ENCODE measurements around the gene FAM184A.

The FAM184A gene

GRCh38 chr6:118984342-118984741, 94.1 kb downstream of the FAM184A start:
- no peak overlapping the region for H3K9ac ChIP-seq (ENCODE audit: low read depth, low read length, poor library complexity)
- no peak overlapping the region for H2BK15ac ChIP-seq (ENCODE audit: low read length)
- no peak overlapping the region for H3K23ac ChIP-seq (ENCODE audit: low read depth, low read length, poor library complexity)
- no peak overlapping the region for H3K4ac ChIP-seq (ENCODE audit: low read length)
- no peak overlapping the region for H3K18ac ChIP-seq (ENCODE audit: low read length)
- no peak for DNase-seq (ENCODE audit: low spot score)
- no peaks in the 10 kb centered on the region for H3K27me3 ChIP-seq (ENCODE audit: control insufficient read depth in 3 of 3, insufficient read depth in 3 of 3, low read depth in 1 of 3, low read length in 3 of 3)
- no peaks in the 10 kb centered on the region for H3K4me1 ChIP-seq (ENCODE audit: control insufficient read depth in 2 of 2, insufficient read depth in 1 of 2, low read depth in 1 of 2, low read length in 2 of 2)
- H4K8ac ChIP-seq (ENCODE audit: low read depth, low read length) = no peak overlapping the region
- H2AFZ ChIP-seq (ENCODE audit: low read length) = no peak overlapping the region
- H3K27ac ChIP-seq (replicated peaks; ENCODE audit: low read length) = no peak overlapping the region
- no peak overlapping the region for H3K4me2 ChIP-seq (ENCODE audit: insufficient read depth, low read length, poor library complexity, severe bottlenecking)
- H3K4me3 ChIP-seq (ENCODE audit: low read length in 2 of 2) = no peak overlapping the region
- no peak overlapping the region for H2BK5ac ChIP-seq (ENCODE audit: low read length)
- H3K9me3 ChIP-seq (replicated peaks in 1 of 2; ENCODE audit: control insufficient read depth in 2 of 2, insufficient read depth in 1 of 2, low read depth in 1 of 2, low read length in 2 of 2) = no peaks in the 10 kb centered on the region
- no peak overlapping the region for H4K91ac ChIP-seq (ENCODE audit: low read depth, low read length, poor library complexity)
- no peak overlapping the region for H2BK120ac ChIP-seq (ENCODE audit: low read depth, low read length)
- no peak overlapping the region for H2AK5ac ChIP-seq (ENCODE audit: low read depth, low read length)
- peaks cover 0 to 53% of the 10 kb centered on the region in 2 donors for H3K36me3 ChIP-seq (replicated peaks in 1 of 2; ENCODE audit: control insufficient read depth in 2 of 2, insufficient read depth in 2 of 2, low read length in 2 of 2)
- no peak overlapping the region for H3K14ac ChIP-seq (ENCODE audit: low read length)
- no peaks in the 10 kb centered on the region for H3K79me1 ChIP-seq (ENCODE audit: low read depth, low read length)
- WGBS, 2 donors (ENCODE audit: extremely low coverage in 2 of 2, insufficient read length in 2 of 2, insufficient replicate concordance in 1 of 2) = no CpG with 5 or more reads among the region's 2 CpGs
- H2BK12ac ChIP-seq (ENCODE audit: low read length) = no peak overlapping the region

- peaks cover 0 to 67% of the 10 kb centered on the region in 2 donors for H3K36me3 ChIP-seq (replicated peaks in 1 of 2; ENCODE audit: control insufficient read depth in 2 of 2, insufficient read depth in 2 of 2, low read length in 2 of 2)
- H2AFZ ChIP-seq (ENCODE audit: low read length) = no peak overlapping the region
- no peak overlapping the region for H2AK5ac ChIP-seq (ENCODE audit: low read depth, low read length)
- peaks cover 0 to 5% of the 10 kb centered on the region in 2 donors for H3K9me3 ChIP-seq (replicated peaks in 1 of 2; ENCODE audit: control insufficient read depth in 2 of 2, insufficient read depth in 1 of 2, low read depth in 1 of 2, low read length in 2 of 2)
- H4K8ac ChIP-seq (ENCODE audit: low read depth, low read length) = no peak overlapping the region
- H3K4me3 ChIP-seq (ENCODE audit: low read length in 2 of 2) = no peak overlapping the region
- H3K23ac ChIP-seq (ENCODE audit: low read depth, low read length, poor library complexity) = no peak overlapping the region
- no peak overlapping the region for H3K27ac ChIP-seq (replicated peaks; ENCODE audit: low read length)
- no peak overlapping the region for H2BK120ac ChIP-seq (ENCODE audit: low read depth, low read length)
- H3K4ac ChIP-seq (ENCODE audit: low read length) = no peak overlapping the region
- WGBS, 2 donors (ENCODE audit: extremely low coverage in 2 of 2, insufficient read length in 2 of 2, insufficient replicate concordance in 1 of 2) = no CpG with 5 or more reads among the region's 3 CpGs
- H3K79me1 ChIP-seq (ENCODE audit: low read depth, low read length) = no peaks in the 10 kb centered on the region
- H3K4me2 ChIP-seq (ENCODE audit: insufficient read depth, low read length, poor library complexity, severe bottlenecking) = no peak overlapping the region
- H2BK12ac ChIP-seq (ENCODE audit: low read length) = no peak overlapping the region
- no peaks in the 10 kb centered on the region for H3K4me1 ChIP-seq (ENCODE audit: control insufficient read depth in 2 of 2, insufficient read depth in 1 of 2, low read depth in 1 of 2, low read length in 2 of 2)
- no peak overlapping the region for H2BK15ac ChIP-seq (ENCODE audit: low read length)
- H3K9ac ChIP-seq (ENCODE audit: low read depth, low read length, poor library complexity) = no peak overlapping the region
- H3K27me3 ChIP-seq (ENCODE audit: control insufficient read depth in 3 of 3, insufficient read depth in 3 of 3, low read depth in 1 of 3, low read length in 3 of 3) = no peaks in the 10 kb centered on the region
- no peak overlapping the region for H2BK5ac ChIP-seq (ENCODE audit: low read length)
- H3K18ac ChIP-seq (ENCODE audit: low read length) = no peak overlapping the region
- no peak for DNase-seq (ENCODE audit: low spot score)
- H3K14ac ChIP-seq (ENCODE audit: low read length) = no peak overlapping the region
- H4K91ac ChIP-seq (ENCODE audit: low read depth, low read length, poor library complexity) = no peak overlapping the region
These were observed 95.9 kb downstream of the FAM184A start for GRCh38 chr6:118982575-118982911.

- no peaks in the 10 kb centered on the region for H3K4me1 ChIP-seq (ENCODE audit: control insufficient read depth in 2 of 2, insufficient read depth in 1 of 2, low read depth in 1 of 2, low read length in 2 of 2)
- no peak overlapping the region for H4K8ac ChIP-seq (ENCODE audit: low read depth, low read length)
- H3K27me3 ChIP-seq (ENCODE audit: control insufficient read depth in 3 of 3, insufficient read depth in 3 of 3, low read depth in 1 of 3, low read length in 3 of 3) = no peaks in the 10 kb centered on the region
- no peak overlapping the region for H3K9ac ChIP-seq (ENCODE audit: low read depth, low read length, poor library complexity)
- no peak overlapping the region for H4K91ac ChIP-seq (ENCODE audit: low read depth, low read length, poor library complexity)
- H2BK5ac ChIP-seq (ENCODE audit: low read length) = no peak overlapping the region
- H3K9me3 ChIP-seq (replicated peaks in 1 of 2; ENCODE audit: control insufficient read depth in 2 of 2, insufficient read depth in 1 of 2, low read depth in 1 of 2, low read length in 2 of 2) = peaks cover 0 to 5% of the 10 kb centered on the region in 2 donors
- no peaks in the 10 kb centered on the region for H3K79me1 ChIP-seq (ENCODE audit: low read depth, low read length)
- H3K27ac ChIP-seq (replicated peaks; ENCODE audit: low read length) = no peak overlapping the region
- H3K4me2 ChIP-seq (ENCODE audit: insufficient read depth, low read length, poor library complexity, severe bottlenecking) = no peak overlapping the region
- no peak overlapping the region for H2BK120ac ChIP-seq (ENCODE audit: low read depth, low read length)
- no peak overlapping the region for H3K18ac ChIP-seq (ENCODE audit: low read length)
- no CpG with 5 or more reads among the region's 6 CpGs for WGBS, 2 donors (ENCODE audit: extremely low coverage in 2 of 2, insufficient read length in 2 of 2, insufficient replicate concordance in 1 of 2)
- no peak overlapping the region for H3K4me3 ChIP-seq (ENCODE audit: low read length in 2 of 2)
- no peak overlapping the region for H2AFZ ChIP-seq (ENCODE audit: low read length)
- H3K23ac ChIP-seq (ENCODE audit: low read depth, low read length, poor library complexity) = no peak overlapping the region
- H3K14ac ChIP-seq (ENCODE audit: low read length) = no peak overlapping the region
- H2AK5ac ChIP-seq (ENCODE audit: low read depth, low read length) = no peak overlapping the region
- no peak overlapping the region for H3K4ac ChIP-seq (ENCODE audit: low read length)
- H3K36me3 ChIP-seq (replicated peaks in 1 of 2; ENCODE audit: control insufficient read depth in 2 of 2, insufficient read depth in 2 of 2, low read length in 2 of 2) = peaks cover 0 to 67% of the 10 kb centered on the region in 2 donors
- no peak overlapping the region for H2BK12ac ChIP-seq (ENCODE audit: low read length)
- no peak overlapping the region for H2BK15ac ChIP-seq (ENCODE audit: low read length)
- no peak for DNase-seq (ENCODE audit: low spot score)
These were observed 96.4 kb downstream of the FAM184A start for GRCh38 chr6:118981884-118982574.

GRCh38 chr6:118980063-118980462, 98.4 kb downstream of the FAM184A start:
- Histone ChIP-seq H2BK12ac (ENCODE audit: low read length) (no peak overlapping the region), H3K14ac (ENCODE audit: low read length) (no peak overlapping the region), H3K9ac (ENCODE audit: low read depth, low read length, poor library complexity) (no peak overlapping the region), H3K27me3 (ENCODE audit: control insufficient read depth in 3 of 3, insufficient read depth in 3 of 3, low read depth in 1 of 3, low read length in 3 of 3) (no peaks in the 10 kb centered on the region), H2BK15ac (ENCODE audit: low read length) (no peak overlapping the region), H3K27ac (replicated peaks; ENCODE audit: low read length) (no peak overlapping the region), H3K9me3 (replicated peaks in 1 of 2; ENCODE audit: control insufficient read depth in 2 of 2, insufficient read depth in 1 of 2, low read depth in 1 of 2, low read length in 2 of 2) (peaks cover 0 to 5% of the 10 kb centered on the region in 2 donors), H2AK5ac (ENCODE audit: low read depth, low read length) (no peak overlapping the region), H2BK5ac (ENCODE audit: low read length) (no peak overlapping the region), H2AFZ (ENCODE audit: low read length) (no peak overlapping the region), H3K4me2 (ENCODE audit: insufficient read depth, low read length, poor library complexity, severe bottlenecking) (no peak overlapping the region), H3K4me1 (ENCODE audit: control insufficient read depth in 2 of 2, insufficient read depth in 1 of 2, low read depth in 1 of 2, low read length in 2 of 2) (no peaks in the 10 kb centered on the region), H3K23ac (ENCODE audit: low read depth, low read length, poor library complexity) (no peak overlapping the region), H4K91ac (ENCODE audit: low read depth, low read length, poor library complexity) (no peak overlapping the region), H3K36me3 (replicated peaks in 1 of 2; ENCODE audit: control insufficient read depth in 2 of 2, insufficient read depth in 2 of 2, low read length in 2 of 2) (peaks cover 0 to 70% of the 10 kb centered on the region in 2 donors), H3K79me1 (ENCODE audit: low read depth, low read length) (no peaks in the 10 kb centered on the region), H3K18ac (ENCODE audit: low read length) (no peak overlapping the region), H3K4ac (ENCODE audit: low read length) (no peak overlapping the region), H3K4me3 (ENCODE audit: low read length in 2 of 2) (no peak overlapping the region), H2BK120ac (ENCODE audit: low read depth, low read length) (no peak overlapping the region), H4K8ac (ENCODE audit: low read depth, low read length) (no peak overlapping the region)
- no CpG with 5 or more reads among the region's 5 CpGs for WGBS, 2 donors (ENCODE audit: extremely low coverage in 2 of 2, insufficient read length in 2 of 2, insufficient replicate concordance in 1 of 2)
- DNase-seq (ENCODE audit: low spot score) = no peak

Data from neuronal stem cell (in vitro differentiated cells).